HG03378 (cell line): ENCODE measurements around the gene ACSL6.

Experiments
- ATAC-seq: cut with Tn5 transposase; IDR thresholded peaks from one replicate; pipeline ENCODE4 v1.9.1; 2021; ENCODE audit warnings: mild to moderate bottlenecking, moderate library complexity; ENCODE audit not compliant: unreplicated experiment

Gene ACSL6

DNA sequence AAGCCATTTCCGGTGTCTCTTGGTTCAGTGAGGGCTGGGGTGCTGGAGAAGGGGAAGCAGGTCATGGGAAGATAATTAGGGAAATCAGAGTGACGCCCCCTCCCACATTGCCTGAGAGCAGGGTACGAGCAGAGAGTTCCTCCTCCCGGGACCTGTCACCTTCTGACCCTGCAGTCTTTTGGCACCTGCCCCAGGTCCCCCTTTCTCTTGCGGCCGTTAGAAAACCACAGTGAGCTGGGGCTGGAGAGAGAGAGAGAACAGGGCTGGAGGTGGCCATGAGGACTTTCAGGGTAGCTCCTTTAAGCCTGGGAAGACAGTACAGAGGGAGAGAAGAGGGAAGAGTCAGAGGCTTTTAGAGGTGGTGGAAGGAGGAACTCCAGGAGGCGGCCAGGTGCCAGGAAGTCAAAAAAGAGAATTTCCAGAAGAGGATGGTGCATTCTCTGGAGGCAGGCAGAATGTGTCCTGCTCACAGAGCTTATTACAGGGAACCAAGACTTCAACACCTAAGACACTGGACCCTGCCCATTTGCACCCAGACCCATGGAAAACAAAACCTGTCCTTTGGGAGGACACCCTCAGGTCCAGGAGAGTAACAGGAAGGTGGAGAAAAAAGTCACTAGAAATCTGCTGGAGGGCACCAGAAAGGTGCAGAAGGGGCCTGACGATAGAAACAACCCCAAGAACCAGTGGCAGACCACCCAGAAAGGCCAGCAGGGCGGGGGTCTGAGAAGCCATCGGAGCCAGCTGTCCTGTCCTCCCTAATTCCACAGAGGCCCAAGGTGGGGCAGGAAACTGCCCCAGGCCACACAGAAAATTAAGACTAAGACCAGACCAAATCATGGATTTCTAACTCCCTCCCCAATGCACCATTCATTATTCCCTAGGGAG, 6.5 kb upstream of the ACSL6 start:
- ATAC-seq, result no peak

DNA sequence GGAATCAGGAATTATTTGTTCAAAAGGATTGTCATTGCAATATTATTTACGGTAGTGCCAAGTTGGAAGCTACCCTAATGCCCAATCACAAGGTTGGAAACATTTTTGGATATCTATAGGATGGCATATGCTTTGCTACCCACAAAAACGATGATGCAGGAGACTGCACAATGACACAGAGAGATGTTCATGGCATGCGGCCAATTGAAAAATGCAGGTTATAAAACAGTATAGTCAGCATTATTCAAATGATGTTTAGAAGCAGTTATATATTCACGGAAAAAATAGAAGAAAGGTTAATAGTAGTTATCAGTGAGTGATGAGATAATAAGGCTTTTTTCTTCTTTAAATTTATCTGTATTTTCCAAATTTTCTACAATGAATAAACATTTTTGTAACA, 5.9 kb upstream of the ACSL6 start:
- no peak for ATAC-seq

DNA sequence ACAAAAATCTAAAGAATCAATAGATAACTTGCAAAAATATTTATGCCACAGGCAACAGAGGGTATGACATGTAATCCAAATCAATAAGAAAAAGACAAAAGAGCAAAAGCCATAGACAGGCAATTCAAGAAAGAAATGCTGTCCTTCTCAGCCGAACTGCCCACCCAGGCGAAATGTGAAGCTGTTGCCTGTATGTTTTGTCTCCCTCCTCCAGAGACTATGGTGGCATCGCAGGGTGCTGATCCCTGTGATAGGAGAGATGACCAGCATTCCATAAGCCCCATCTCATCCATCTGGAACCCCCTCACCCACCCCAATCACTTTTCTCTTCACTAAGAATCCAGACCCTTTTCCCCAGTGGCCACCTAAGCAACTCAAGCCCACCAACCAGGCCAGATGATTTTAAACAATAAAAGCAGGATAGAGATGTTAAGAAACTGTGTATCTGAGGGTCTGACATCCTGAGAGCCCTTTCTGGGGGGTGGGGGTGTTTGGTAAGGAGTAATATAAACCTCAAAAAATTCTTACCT, 5.3 kb upstream of the ACSL6 start:
- no peak for ATAC-seq

DNA sequence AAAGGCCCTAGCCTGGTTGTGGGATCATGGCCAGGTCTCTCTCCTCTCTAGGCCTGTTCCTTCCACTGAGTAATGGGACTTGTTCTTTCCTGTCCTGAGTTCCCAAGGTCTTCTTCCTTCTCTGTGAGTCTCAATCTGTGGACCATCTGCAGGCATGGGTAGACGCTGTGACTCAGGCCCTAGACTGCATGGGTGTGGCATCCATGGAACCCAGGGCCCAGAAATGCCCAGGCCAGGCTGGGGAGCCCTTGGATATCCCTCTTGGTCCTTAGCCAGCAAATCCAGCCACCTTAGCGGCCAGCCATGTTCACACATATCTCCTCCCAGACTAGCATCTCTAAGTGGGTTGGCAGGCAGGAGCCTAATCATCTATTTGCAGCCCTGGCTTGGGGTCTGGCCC, 2.3 kb upstream of the ACSL6 start:
- ATAC-seq, result no peak

DNA sequence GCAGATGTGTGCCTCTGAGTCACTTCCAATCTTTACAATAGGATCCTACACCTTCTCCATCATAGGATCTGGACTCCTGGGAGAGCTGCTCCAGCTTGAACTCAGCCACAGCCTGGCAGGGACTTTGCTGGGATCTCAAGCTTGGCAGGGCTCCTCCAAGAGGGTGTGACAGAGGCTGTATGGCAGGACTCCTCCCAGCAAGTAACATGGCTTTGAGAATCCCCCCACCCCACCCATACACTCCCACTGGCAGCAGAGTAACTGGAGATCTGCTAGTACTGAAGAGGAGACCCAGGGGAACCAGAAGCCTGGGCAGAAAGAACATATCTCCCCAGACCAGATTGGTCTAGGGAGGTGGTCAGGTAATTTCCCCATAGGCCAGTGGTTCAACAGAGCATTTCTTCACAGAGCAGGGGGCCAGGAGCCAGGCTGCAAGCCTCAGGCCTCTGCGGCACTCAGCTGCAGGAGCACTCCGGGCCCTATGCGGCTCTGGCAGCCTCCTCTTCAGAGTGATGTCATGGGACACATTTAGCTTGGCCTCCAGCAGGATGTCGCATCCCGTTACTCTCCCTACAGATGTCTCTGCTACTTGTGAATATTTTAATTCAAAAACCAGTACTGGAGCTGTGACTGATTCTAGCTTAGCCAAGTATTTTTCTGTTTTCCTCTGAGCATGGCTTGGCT, 1.7 kb upstream of the ACSL6 start:
- no peak for ATAC-seq

DNA sequence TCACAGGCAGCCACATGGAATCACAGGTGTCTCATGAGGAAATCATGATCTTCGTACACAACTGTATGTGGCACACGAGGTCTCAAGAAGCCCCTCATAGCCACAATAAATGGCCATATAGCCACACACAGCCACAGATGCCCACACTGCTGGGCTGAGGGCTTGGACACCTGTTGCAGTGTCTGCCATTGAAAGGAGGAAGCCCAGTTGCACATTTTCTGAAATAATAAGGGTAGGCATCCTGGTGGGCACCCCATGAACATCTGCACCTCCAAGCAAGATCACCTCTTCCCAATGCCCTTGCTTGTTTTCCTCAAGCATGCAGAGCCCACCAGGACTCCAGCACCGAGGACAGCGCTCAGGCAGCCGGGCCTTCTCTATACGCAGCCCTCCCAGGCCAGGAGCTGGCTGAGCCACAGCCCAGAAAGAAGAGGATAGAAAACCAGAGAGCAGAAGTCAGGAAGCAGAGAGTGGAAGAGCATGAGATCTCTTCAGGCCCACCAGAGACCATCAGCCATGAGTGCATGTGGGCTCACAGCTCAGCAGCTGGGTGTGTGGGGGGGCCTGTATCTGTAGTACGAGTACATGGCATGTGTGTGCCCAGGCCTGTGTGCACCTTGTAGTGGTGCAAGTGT, 1.0 kb upstream of the ACSL6 start:
- ATAC-seq, result no peak

DNA sequence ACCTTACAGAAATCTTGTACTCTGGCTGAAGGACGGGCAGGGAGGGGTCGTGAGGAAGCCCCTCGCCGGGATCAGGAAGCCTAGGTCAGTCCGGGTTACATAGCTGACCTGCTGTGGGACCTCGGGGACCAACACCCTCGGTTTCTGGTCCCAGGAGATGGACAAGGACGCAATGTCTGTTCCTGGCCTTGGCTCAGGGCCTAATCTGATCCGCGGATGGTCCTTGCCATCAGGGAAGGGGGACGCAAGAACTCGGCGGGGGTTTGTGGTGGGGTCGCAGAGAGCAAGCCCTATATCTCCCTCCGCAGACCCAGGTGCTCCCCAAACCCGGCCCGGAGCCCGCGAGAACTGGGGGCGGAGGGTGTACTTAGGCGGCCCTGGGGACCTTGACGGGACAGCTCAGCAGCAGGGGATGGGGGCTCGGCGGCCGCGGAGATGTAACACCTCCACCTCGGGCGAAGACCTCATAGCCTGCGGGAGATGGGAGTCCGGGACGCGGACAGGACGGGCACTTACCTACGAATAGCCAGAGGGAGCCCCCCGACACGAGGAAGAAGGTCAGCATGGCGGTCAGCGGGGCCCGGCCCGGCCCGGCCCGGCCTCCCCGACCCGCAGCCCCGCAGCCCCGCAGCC, 353 bp downstream of the ACSL6 start:
- no peak for ATAC-seq

DNA sequence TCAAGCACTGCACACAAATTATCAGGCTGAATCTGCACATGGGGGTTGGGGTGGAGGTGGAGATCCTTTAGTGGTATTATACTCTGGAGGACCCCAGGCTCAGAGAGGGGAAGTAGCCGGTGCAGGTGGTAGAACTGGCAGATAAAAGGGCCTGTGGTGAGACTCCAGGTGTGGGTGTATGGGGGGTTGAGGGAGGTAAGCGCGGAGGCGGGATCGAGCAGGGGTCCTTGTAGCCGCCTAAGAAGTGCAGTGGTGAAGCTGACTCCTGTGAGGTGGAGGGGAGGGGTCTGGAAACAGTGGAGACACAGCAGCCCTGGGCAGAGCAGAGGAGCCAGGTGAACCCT, 841 bp downstream of the ACSL6 start:
- ATAC-seq, result no peak

DNA sequence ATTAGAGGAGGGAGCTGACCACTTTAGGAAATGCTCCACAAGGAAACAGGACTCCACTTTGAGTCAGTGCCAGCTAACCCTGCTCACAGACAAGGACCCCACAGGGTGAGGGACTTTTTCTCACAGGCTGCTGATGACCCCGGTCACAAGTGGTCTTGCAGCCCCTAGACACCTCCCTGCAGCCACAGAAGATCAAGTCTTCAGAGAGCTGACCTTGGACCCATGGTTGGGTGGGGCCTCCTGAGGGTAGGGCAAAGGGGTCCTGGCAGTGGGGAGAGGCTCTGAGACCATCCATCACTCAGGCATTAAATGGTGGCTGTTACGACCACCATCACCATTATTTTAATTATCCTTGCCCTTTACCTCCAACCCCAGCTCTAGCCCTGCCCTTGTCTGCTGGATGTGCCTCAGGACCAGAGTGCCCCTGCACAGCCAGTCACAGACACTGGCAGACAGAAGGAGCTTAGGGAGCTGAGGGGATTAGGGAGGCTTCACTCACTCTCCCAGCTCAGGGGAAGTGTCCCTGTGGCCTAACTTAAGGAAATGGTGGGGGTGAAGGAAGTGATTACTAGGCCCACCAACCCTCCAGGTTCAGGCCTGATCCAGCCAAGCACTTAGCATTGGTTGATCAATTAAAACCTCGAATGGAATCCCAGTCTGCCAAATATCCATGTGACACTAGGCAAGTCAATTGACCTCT, 1.6 kb downstream of the ACSL6 start:
- no peak for ATAC-seq

DNA sequence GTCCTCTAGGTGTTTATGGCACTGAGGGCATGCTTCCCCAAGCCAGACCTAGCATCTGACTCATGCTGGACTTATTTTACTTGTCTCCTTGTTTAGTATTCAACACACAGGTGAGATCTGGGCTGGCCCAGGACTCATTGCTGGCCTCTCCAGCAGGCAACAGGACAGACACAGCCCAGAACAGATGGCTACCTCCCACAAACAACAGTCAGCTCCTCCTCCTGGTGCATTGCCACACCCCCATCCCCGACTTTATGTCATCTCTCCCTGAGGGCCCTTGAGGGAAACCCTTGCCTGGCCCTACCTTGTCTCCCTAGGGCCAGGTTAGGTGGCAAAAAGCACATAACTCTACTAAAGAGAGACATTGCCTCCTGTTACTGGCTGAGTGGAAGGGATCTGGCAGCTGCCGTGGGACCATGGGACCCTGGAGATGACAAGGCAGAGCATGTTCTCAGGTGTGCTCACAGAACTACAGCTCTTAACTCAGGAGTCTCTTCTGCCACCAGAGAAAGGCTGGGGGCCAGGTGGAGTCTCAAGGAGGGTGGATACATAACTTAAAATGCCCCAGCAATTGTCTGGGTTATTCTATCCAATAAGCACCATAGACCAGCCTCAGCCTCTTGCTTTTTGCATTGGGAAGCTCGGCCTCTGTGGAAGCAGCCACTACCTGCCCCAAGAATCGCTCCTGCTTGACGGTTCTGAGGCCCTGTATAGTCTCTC, 2.3 kb downstream of the ACSL6 start:
- no peak for ATAC-seq

DNA sequence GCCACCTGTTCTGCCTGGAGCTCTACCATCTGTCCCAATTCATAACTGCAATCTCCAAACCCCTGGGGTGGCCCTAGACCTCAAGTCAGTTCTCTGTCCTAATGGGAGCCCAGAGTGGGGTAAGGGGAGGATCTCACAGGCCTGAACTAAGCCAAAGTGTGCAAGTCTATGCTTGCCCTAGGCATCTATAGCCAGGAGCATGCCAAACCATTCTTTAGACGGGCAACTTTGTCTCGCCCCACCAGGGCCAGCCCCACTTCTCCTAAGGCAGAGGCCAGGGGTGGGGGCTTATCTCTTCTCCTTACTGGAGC, 3.3 kb downstream of the ACSL6 start:
- peak; percentile 20 for ATAC-seq

DNA sequence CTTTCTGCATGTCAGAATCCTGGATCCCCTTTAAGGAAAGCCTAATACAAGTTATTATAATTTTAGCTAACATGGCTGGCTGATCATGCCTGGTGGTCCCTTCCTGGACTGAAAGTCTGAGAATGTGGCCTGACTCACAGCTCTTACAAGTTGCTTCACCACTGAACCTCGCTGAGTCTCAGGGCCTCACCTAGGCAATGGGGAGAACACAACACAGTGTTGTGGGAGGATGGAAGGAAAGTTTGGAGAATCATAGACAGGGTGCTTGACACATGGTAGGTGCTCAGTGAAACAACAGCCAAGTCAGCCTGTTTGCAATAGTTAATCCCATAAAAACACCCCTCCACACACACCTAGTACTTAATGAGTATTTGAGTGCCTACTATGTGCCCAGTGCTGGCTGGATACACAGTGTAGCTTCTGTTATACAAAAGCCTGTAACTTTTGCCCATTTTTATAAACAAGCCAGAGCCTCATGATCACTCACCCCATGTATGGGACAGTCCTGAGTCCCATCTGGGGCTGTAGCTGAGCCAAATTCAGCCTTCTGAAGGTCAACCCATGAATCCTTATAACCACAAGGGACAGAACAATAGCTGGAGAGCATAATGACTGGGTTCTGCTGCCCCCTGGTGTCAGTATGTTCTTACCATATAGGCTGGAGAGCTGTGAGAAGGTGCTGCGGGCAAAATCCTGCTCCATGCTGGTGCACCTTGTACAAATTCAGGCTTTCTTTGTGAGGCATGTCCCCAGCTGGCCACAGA, 3.9 kb downstream of the ACSL6 start:
- peak; percentile 87 for ATAC-seq

DNA sequence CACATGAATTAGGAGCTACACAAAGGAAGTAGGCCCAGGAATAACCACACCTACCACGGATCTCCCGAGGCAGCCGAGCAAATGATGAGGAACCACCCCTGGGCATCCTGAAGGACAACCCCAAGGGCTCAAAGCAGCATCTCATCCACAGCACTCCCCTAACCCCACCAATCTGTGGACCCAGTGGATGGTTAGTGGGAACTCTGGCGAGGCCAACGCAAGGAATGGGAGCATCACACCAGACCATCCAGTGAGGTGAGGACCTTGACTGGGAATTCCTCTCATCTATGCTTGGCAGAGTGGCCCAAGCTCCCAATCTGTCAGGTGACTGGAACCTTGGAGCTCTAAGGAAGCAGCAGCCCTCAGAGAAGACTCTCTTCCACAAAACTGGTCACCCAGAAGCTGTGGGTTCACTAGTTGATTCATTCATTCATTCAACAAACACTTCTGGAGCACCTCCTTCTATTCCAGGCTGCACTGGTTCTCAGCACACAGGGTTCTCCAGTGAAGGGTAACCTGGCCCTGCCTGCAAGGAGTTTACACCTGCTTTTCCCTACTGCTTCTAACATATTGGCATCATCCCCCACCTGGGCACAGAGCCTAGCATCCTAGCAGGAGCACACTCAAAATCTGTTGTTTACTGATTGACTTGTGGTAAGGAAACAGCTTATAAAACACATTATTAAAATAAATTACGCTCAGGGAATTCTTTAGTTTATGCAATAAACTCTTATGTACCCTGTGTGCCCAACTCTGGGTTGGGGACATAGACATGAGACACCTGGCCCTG, 4.9 kb downstream of the ACSL6 start:
- no peak for ATAC-seq

DNA sequence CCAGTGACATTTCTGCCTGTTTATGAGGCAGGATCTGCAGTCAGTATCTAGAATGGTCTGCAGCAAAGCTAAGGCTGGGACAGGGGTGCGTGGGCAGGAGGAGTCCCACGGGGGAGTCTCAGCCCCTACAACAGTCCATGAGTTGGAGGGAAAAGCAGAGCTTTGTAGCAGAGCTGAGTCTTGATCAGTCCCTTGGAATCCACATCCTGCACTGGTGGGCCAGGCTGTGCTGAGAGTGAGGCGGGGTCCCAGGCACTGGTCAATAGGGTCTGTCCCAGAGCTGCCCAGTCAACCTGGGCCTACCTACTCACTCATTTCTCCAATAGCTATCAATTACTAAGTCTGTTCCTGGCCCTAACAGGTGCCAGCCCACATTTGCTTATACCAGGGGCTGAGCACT, 5.9 kb downstream of the ACSL6 start:
- no peak for ATAC-seq

DNA sequence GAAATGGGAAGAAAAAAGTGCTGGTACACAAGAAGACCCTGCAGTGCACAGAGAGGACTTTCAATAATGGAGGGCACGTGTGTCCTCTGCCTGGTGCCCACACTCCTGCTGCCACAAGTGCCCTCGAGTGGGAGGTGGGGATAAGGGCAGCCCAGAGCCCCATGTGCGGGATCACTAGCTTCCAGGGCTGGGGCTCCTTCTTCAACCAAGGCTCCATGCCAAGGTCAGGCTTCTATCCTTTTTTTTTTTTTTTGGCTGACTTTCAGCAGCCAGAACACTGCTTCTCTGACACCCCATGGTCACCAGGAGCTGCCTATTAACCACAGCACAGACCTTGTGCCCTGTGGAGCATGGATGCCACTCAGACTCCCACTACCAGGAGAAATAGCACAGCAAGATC, 7.5 kb downstream of the ACSL6 start:
- no peak for ATAC-seq

DNA sequence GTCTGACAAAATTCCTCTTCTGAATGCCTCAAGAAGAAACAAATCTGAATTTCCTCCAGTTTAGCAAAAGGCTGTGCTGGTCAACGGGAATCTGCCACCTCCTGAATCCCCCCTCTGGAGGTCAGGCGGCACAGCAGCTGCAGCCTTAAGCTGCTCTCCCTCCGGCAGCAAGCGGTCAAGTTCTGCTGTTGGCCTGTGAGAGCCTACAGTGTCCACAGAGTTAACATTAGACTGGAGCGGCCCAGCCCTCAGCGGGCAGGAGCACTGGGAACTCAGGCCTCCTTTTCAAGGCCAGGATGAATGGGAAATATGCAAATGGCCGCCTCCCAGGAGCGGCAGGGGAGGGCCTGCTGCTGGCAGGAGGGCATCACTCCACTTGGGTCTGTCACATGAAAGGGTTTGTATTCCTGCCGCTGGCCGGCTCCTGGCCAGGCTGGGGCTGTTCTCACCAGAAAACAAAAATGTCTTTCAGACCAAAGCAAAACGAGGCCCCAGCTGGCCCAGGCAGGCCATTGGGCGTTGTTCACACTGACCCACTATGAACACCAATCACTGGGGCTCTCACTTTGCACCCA, 8.2 kb downstream of the ACSL6 start:
- ATAC-seq, result no peak

DNA sequence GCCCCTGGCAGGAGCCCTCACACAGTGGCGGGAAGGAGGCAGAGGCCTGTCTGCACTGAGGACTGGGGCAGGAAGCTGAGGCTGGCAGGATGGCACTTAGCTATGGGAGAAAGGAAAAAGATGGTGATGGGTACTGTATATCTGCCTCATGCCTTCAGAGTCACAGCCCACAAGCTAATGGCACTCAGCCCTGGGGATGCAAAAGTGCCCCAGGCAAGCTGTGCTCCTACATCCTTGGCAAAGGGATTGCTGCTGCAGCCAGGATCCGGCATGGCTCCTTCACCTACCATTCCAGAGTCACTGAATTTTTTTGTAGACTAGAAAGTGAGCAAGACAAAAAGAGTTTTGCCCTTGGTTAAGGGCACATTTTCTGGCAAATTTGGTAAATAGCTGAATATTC, 8.7 kb downstream of the ACSL6 start:
- ATAC-seq, result no peak
